HFF-Myc (cell line): ENCODE measurements around the gene FKBP4.

Experiments used
- DNase-seq: peaks from one replicate; pipeline ENCODE4 v3.0.0-alpha.2; 2011; ENCODE audit warnings: low read depth; ENCODE audit errors: extremely low read depth
- H3K4me3 ChIP-seq: replicated peaks from 2 replicates; pipeline ENCODE4 v1.5.1; 2011; ENCODE audit warnings: low read depth, mild to moderate bottlenecking, control low read depth, low read length
- CTCF ChIP-seq: IDR thresholded peaks from 2 replicates; pipeline ENCODE4 v1.5.1; 2012; ENCODE audit warnings: mild to moderate bottlenecking, low read depth, low read length, control low read depth; ENCODE audit errors: missing control alignments

Gene FKBP4

GRCh38 chr12:2812290-2813213 lies 17.8 kb downstream of the FKBP4 start, which contains the start of gene ITFG2:
ITFG2 (plus strand) TSS chr12:2812668; CDS start chr12:2812761, 93 bp downstream.
- no peak for TF ChIP-seq CTCF
- H3K4me3 ChIP-seq: peak within 1 kb of the TSS; percentile 75
- DNase-seq: peak; percentile 93

- DNase-seq: no peak
Measured at GRCh38 chr12:2813214-2814185, 18.7 kb downstream of the FKBP4 start.

DNA sequence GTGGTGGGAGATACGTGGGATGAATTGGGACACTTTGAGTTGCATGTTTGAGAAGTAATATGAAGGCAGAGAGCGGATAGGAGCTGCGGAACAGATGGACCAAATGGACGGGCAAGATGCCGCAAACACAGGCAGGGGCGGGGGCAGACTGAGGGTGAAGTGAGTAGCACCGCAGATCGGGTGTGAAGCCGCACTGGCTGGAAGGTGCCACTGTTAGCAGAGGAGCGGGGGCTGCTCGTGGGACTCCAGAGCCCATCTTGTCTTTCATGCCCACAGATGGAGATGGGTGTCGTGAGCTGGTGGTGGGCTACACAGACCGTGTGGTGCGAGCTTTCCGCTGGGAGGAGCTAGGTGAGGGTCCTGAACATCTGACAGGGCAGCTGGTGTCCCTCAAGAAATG lies 25.0 kb downstream of the FKBP4 start:
- DNase-seq: no peak
- TF ChIP-seq CTCF: no peak
- H3K4me3 ChIP-seq: no peak overlapping the region

More at GRCh38 chr12:2813214-2814185, 18.7 kb downstream of the FKBP4 start:
- peak; percentile 76 for TF ChIP-seq CTCF
- peak overlapping the region; percentile 75 for H3K4me3 ChIP-seq

DNA sequence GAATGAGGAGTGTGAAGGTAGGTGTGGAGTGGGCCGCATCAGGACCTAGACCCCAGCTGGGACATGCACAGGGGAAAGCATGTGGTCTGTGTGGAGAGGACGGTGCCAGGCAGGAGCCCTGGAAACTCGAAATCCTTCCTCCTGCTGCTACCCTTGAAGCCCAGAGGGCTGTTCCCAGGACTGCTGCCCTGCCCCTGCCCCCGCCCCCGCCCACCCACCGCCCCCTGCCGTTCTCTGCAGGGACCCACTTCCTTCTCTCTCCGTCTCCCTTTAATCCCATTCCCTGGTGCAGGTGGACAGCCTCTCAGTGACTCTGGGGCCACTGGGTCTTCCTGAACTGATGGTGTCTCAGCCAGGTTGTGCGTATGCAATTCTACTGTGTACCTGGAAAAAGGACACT lies 25.7 kb downstream of the FKBP4 start:
- no peak for TF ChIP-seq CTCF
- no peak overlapping the region for H3K4me3 ChIP-seq
- no peak for DNase-seq

DNA sequence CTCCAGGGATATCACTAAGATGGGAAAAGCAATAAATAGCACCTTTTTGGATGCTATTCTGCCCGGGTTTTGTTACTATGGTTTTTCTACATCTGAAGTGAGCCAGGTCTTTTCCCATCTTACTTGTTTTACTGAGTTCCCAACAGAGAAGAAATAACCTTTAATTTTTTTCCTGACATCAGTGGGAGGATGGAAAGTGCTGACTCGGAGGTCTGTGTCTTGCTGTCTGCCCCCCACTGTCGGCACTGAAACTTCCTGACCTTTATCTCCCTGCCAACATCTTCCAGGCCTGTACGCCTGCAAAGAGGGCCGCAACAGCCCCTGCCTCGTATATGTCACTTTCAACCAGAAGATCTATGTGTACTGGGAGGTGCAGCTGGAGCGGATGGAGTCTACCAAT lies 28.7 kb downstream of the FKBP4 start:
- no peak for TF ChIP-seq CTCF
- DNase-seq: no peak
- H3K4me3 ChIP-seq: no peak overlapping the region

DNA sequence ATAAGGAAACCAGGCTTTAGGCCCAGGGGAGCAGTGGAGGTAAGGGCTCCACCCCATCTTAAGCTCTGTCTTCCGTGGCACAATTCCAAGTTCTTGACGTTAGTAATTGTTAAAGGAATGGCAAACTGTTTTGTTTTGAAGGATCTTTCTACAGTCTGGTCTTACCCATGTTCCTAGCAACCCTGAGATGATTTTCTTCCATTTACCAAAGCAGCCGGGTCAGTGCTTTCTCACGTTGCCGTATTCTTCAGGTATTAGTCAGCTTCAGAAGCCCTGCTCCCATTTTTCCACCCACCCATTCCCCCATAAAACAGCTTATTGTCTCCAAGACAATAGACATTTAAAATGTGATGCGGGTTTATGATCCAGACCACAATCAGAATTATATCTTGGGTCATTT lies 29.8 kb downstream of the FKBP4 start:
- DNase-seq: no peak
- no peak for TF ChIP-seq CTCF

More for the DNA sequence above, 29.8 kb downstream of the FKBP4 start:
- no peak overlapping the region for H3K4me3 ChIP-seq
